ENCODE results near the gene CENPP.

Gene CENPP

GRCh38 chr9:92488681-92489550, 163.2 kb downstream of the CENPP start:
- H3K27me3 ChIP-seq (ENCODE audit: control insufficient read depth, insufficient read depth, low read length): no peaks in the 10 kb centered on the region
- H3K4me1 ChIP-seq: no peaks in the 10 kb centered on the region
- H3K9ac ChIP-seq: no peak overlapping the region
- H3K36me3 ChIP-seq (ENCODE audit: control insufficient read depth, insufficient read depth, low read length): no peaks in the 10 kb centered on the region
- H3K4me3 ChIP-seq (ENCODE audit: low read depth, low read length): no peak overlapping the region
- no peak for TF ChIP-seq CTCF (IDR thresholded peaks at IDR 0.05)
- no peaks in the 10 kb centered on the region for H3K79me2 ChIP-seq
- no peaks in the 10 kb centered on the region for H3K9me3 ChIP-seq (ENCODE audit: control insufficient read depth, low read length)
- no peak overlapping the region for H2AFZ ChIP-seq
- H3K4me2 ChIP-seq (ENCODE audit: low read length): no peak overlapping the region
- no peak overlapping the region for H3K27ac ChIP-seq

GRCh38 chr9:92492781-92493401, 167.1 kb downstream of the CENPP start:
- H3K79me2 ChIP-seq: no peaks in the 10 kb centered on the region
- no peak overlapping the region for H3K4me2 ChIP-seq (ENCODE audit: low read length)
- no peaks in the 10 kb centered on the region for H3K27me3 ChIP-seq (ENCODE audit: control insufficient read depth, insufficient read depth, low read length)
- no peak for TF ChIP-seq CTCF (IDR thresholded peaks at IDR 0.05)
- no peak overlapping the region for H3K4me3 ChIP-seq (ENCODE audit: low read depth, low read length)
- H3K4me1 ChIP-seq: no peaks in the 10 kb centered on the region
- no peak overlapping the region for H3K9ac ChIP-seq
- no peak overlapping the region for H3K27ac ChIP-seq
- no peaks in the 10 kb centered on the region for H3K36me3 ChIP-seq (ENCODE audit: control insufficient read depth, insufficient read depth, low read length)
- no peak overlapping the region for H2AFZ ChIP-seq
- H3K9me3 ChIP-seq (ENCODE audit: control insufficient read depth, low read length): no peaks in the 10 kb centered on the region

- H3K4me1 ChIP-seq: no peaks in the 10 kb centered on the region
These were observed 168.1 kb downstream of the CENPP start for GRCh38 chr9:92493749-92494387.

GRCh38 chr9:92494856-92495255, 169.1 kb downstream of the CENPP start:
- Histone ChIP-seq H3K27me3 (ENCODE audit: control insufficient read depth, insufficient read depth, low read length) (no peaks in the 10 kb centered on the region), H3K4me1 (no peaks in the 10 kb centered on the region)

More at GRCh38 chr9:92493749-92494387, 168.1 kb downstream of the CENPP start:
- Histone ChIP-seq H3K27ac (no peak overlapping the region), H3K9ac (no peak overlapping the region), H3K9me3 (ENCODE audit: control insufficient read depth, low read length) (no peaks in the 10 kb centered on the region), H2AFZ (no peak overlapping the region), H3K4me3 (ENCODE audit: low read depth, low read length) (no peak overlapping the region), H3K4me2 (ENCODE audit: low read length) (no peak overlapping the region), H3K79me2 (no peaks in the 10 kb centered on the region), H3K27me3 (ENCODE audit: control insufficient read depth, insufficient read depth, low read length) (no peaks in the 10 kb centered on the region), H3K36me3 (ENCODE audit: control insufficient read depth, insufficient read depth, low read length) (no peaks in the 10 kb centered on the region)
- no peak for TF ChIP-seq CTCF (IDR thresholded peaks at IDR 0.05)

More at GRCh38 chr9:92494856-92495255, 169.1 kb downstream of the CENPP start:
- TF ChIP-seq CTCF (IDR thresholded peaks at IDR 0.05): no peak
- no peaks in the 10 kb centered on the region for H3K36me3 ChIP-seq (ENCODE audit: control insufficient read depth, insufficient read depth, low read length)
- no peak overlapping the region for H2AFZ ChIP-seq
- no peak overlapping the region for H3K9ac ChIP-seq
- H3K79me2 ChIP-seq: no peaks in the 10 kb centered on the region
- H3K27ac ChIP-seq: no peak overlapping the region
- H3K4me3 ChIP-seq (ENCODE audit: low read depth, low read length): no peak overlapping the region
- no peaks in the 10 kb centered on the region for H3K9me3 ChIP-seq (ENCODE audit: control insufficient read depth, low read length)
- H3K4me2 ChIP-seq (ENCODE audit: low read length): no peak overlapping the region
